ENCODE results near the gene ORC2. TPM values are rescaled to one million over a fixed set of nuclear protein-coding genes. Genes with fewer than 3 reads are reported as not detected.

The ORC2 gene
- total RNA-seq, 1 donor = 17.4 TPM

DNA sequence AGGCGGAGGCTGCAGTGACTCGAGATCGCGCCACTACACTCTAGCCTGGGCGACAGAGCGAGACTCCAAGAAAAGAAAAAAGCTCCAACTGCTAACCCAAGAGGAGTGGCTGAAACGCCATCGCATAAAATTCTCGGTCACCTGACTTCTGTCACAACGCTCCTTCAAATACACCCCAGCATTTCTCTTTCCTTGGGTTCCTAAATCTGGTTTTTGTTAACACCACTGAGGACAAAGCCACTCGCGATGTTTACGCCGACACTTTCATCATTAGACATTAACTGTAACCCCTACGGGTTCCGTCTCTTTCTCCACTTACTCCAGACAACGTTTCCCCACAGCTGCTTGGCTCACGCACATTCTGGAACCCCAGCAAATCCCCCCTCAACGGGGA lies 99.7 kb downstream of the ORC2 start:
- peak; percentile 65 for DNase-seq (ENCODE audit: low read depth)
- H3K4me3 ChIP-seq (ENCODE audit: low read depth, low read length) = peak overlapping the region; percentile 79
- TF ChIP-seq, protein P1, sequence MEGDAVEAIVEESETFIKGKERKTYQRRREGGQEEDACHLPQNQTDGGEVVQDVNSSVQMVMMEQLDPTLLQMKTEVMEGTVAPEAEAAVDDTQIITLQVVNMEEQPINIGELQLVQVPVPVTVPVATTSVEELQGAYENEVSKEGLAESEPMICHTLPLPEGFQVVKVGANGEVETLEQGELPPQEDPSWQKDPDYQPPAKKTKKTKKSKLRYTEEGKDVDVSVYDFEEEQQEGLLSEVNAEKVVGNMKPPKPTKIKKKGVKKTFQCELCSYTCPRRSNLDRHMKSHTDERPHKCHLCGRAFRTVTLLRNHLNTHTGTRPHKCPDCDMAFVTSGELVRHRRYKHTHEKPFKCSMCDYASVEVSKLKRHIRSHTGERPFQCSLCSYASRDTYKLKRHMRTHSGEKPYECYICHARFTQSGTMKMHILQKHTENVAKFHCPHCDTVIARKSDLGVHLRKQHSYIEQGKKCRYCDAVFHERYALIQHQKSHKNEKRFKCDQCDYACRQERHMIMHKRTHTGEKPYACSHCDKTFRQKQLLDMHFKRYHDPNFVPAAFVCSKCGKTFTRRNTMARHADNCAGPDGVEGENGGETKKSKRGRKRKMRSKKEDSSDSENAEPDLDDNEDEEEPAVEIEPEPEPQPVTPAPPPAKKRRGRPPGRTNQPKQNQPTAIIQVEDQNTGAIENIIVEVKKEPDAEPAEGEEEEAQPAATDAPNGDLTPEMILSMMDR (IDR thresholded peaks at IDR 0.05; ENCODE audit: insufficient read depth, low read length) = no peak

- DNase-seq (ENCODE audit: low read depth) = peak; percentile 71
- TF ChIP-seq, protein P1 (IDR thresholded peaks at IDR 0.05; ENCODE audit: insufficient read depth, low read length) = no peak
- peak overlapping the region; percentile 79 for H3K4me3 ChIP-seq (ENCODE audit: low read depth, low read length)
Observed at GRCh38 chr2:200862532-200863000, 100.9 kb downstream of the ORC2 start.

- no peak for DNase-seq (ENCODE audit: low read depth)
- TF ChIP-seq, protein P1 (IDR thresholded peaks at IDR 0.05; ENCODE audit: insufficient read depth, low read length) = no peak
- peak overlapping the region; percentile 79 for H3K4me3 ChIP-seq (ENCODE audit: low read depth, low read length)
Observed at GRCh38 chr2:200861617-200862155, 101.8 kb downstream of the ORC2 start.

- H3K4me3 ChIP-seq (ENCODE audit: low read depth, low read length) = peak overlapping the region; percentile 79
- TF ChIP-seq, protein P1 (IDR thresholded peaks at IDR 0.05; ENCODE audit: insufficient read depth, low read length) = no peak
- DNase-seq (ENCODE audit: low read depth) = peak; percentile 74
Observed at GRCh38 chr2:200860092-200860795, 103.2 kb downstream of the ORC2 start.

Small RNA genes within 50 kb of the gene (small RNA-seq; reads per million reads assigned to genes)
- not detected for gene RF00019
- not detected for gene RNU6-312P
- not detected for gene RNU6-762P

Other genes starting within 250 kb of the ORC2 start
- 931 and 1,135 TPM in 2 replicates for gene BZW1, start 151.8 kb downstream of the ORC2 start, total RNA-seq (ENCODE audit: low replicate concordance)
- 59.8 and 175 TPM in 2 replicates for gene CLK1, start 99.0 kb downstream of the ORC2 start, total RNA-seq (ENCODE audit: low replicate concordance)
- gene PPIL3, start 74.6 kb downstream of the ORC2 start, total RNA-seq (ENCODE audit: low replicate concordance) = 47.3 and 50.0 TPM in 2 replicates
- 8.4 and 38.5 TPM in 2 replicates for gene NIF3L1, start 74.3 kb downstream of the ORC2 start, total RNA-seq (ENCODE audit: low replicate concordance)
- 6.2 and 11.7 TPM in 2 replicates for gene HYCC2, start 108.0 kb upstream of the ORC2 start, total RNA-seq (ENCODE audit: low replicate concordance)
- gene NDUFB3, start 108.3 kb upstream of the ORC2 start, total RNA-seq (ENCODE audit: low replicate concordance) = 70.3 and 198 TPM in 2 replicates
- 71.5 and 134 TPM in 2 replicates for gene CFLAR, start 152.5 kb upstream of the ORC2 start, total RNA-seq (ENCODE audit: low replicate concordance)
- gene CASP10, start 219.5 kb upstream of the ORC2 start, total RNA-seq (ENCODE audit: low replicate concordance) = 4.8 and 9.1 TPM in 2 replicates